NCI-H2227 treated with DMSO at 0.1 percent for 48 hours (cell line): ENCODE measurements around the gene SIRT5.

ENCODE experiments used
- DNase-seq: peaks from one replicate; lab custom pipeline; 2025; lab: John Stamatoyannopoulos, UW

Gene SIRT5

GRCh38 chr6:13635948-13636658, 61.7 kb downstream of the SIRT5 start:
- no peak for DNase-seq

- DNase-seq = no peak
Measured at GRCh38 chr6:13638014-13638413, 63.6 kb downstream of the SIRT5 start.

- no peak for DNase-seq
Measured at GRCh38 chr6:13638626-13639025, 64.2 kb downstream of the SIRT5 start.

GRCh38 chr6:13641315-13641714, 66.9 kb downstream of the SIRT5 start:
- DNase-seq = no peak

- DNase-seq = no peak
Measured at GRCh38 chr6:13643125-13643524, 68.7 kb downstream of the SIRT5 start.

GRCh38 chr6:13648850-13649249, 74.4 kb downstream of the SIRT5 start:
- DNase-seq = no peak

GRCh38 chr6:13649393-13649792, 75.0 kb downstream of the SIRT5 start:
- no peak for DNase-seq

- no peak for DNase-seq
Measured at GRCh38 chr6:13653296-13653695, 78.9 kb downstream of the SIRT5 start.

- DNase-seq = no peak
Measured at GRCh38 chr6:13654496-13654895, 80.1 kb downstream of the SIRT5 start.

GRCh38 chr6:13655700-13656099, 81.3 kb downstream of the SIRT5 start:
- no peak for DNase-seq

GRCh38 chr6:13660273-13660672, 85.9 kb downstream of the SIRT5 start:
- DNase-seq = no peak

- DNase-seq = no peak
Measured at GRCh38 chr6:13660893-13661292, 86.5 kb downstream of the SIRT5 start.

GRCh38 chr6:13661647-13662046, 87.2 kb downstream of the SIRT5 start:
- no peak for DNase-seq

- DNase-seq = no peak
Measured at GRCh38 chr6:13662651-13663334, 88.4 kb downstream of the SIRT5 start.

GRCh38 chr6:13663986-13664385, 89.6 kb downstream of the SIRT5 start:
- DNase-seq = no peak
